ENCODE results near the gene TTC9. TPM values are rescaled to one million over a fixed set of nuclear protein-coding genes. Genes with fewer than 3 reads are reported as not detected.

The TTC9 gene
- total RNA-seq, 1 donor from 2014 or later, result 14.9 TPM

- TF ChIP-seq CTCF (conservative IDR thresholded peaks at IDR 0.05), result no peak
- H3K4me3 Mint-ChIP-seq, result no peak overlapping the region
- no peaks in the 10 kb centered on the region for H3K9me3 Mint-ChIP-seq
- H3K36me3 Mint-ChIP-seq, result no peaks in the 10 kb centered on the region
- no peaks in the 10 kb centered on the region for H3K27me3 Mint-ChIP-seq
- peak overlapping the region; percentile 27 for H3K27ac Mint-ChIP-seq
- peaks cover 6% of the 10 kb centered on the region for H3K4me1 Mint-ChIP-seq (ENCODE audit: unreplicated experiment)
- DNase-seq (ENCODE audit: extremely low spot score, unreplicated experiment), result no peak
Measured at GRCh38 chr14:70683983-70684382, 42.3 kb downstream of the TTC9 start.

- H3K4me3 Mint-ChIP-seq, result no peak overlapping the region
- no peaks in the 10 kb centered on the region for H3K27me3 Mint-ChIP-seq
- no peak overlapping the region for H3K27ac Mint-ChIP-seq
- H3K36me3 Mint-ChIP-seq, result no peaks in the 10 kb centered on the region
- no peak for DNase-seq (ENCODE audit: extremely low spot score, unreplicated experiment)
- TF ChIP-seq CTCF (conservative IDR thresholded peaks at IDR 0.05), result no peak
- peaks cover 6% of the 10 kb centered on the region for H3K4me1 Mint-ChIP-seq (ENCODE audit: unreplicated experiment)
- no peaks in the 10 kb centered on the region for H3K9me3 Mint-ChIP-seq
Measured at GRCh38 chr14:70685474-70686197, 43.9 kb downstream of the TTC9 start.

- Mint-ChIP-seq H3K36me3 (no peaks in the 10 kb centered on the region), H3K4me3 (no peak overlapping the region), H3K4me1 (ENCODE audit: unreplicated experiment) (no peaks in the 10 kb centered on the region), H3K9me3 (no peaks in the 10 kb centered on the region), H3K27ac (peak overlapping the region; percentile 94), H3K27me3 (no peaks in the 10 kb centered on the region)
- DNase-seq (ENCODE audit: extremely low spot score, unreplicated experiment), result no peak
- TF ChIP-seq CTCF (conservative IDR thresholded peaks at IDR 0.05), result no peak
Measured at GRCh38 chr14:70692210-70692609, 50.5 kb downstream of the TTC9 start.

GRCh38 chr14:70696026-70696425 lies 54.3 kb downstream of the TTC9 start:
- DNase-seq (ENCODE audit: extremely low spot score, unreplicated experiment), result no peak
- Mint-ChIP-seq H3K27ac (no peak overlapping the region), H3K36me3 (no peaks in the 10 kb centered on the region), H3K4me1 (ENCODE audit: unreplicated experiment) (no peaks in the 10 kb centered on the region), H3K27me3 (no peaks in the 10 kb centered on the region), H3K9me3 (no peaks in the 10 kb centered on the region), H3K4me3 (no peak overlapping the region)
- TF ChIP-seq CTCF (conservative IDR thresholded peaks at IDR 0.05), result no peak

- H3K4me3 Mint-ChIP-seq, result peak overlapping the region; percentile 27
- TF ChIP-seq CTCF (conservative IDR thresholded peaks at IDR 0.05), result no peak
- peak overlapping the region; percentile 67 for H3K27ac Mint-ChIP-seq
- no peak for DNase-seq (ENCODE audit: extremely low spot score, unreplicated experiment)
- H3K36me3 Mint-ChIP-seq, result no peaks in the 10 kb centered on the region
- H3K27me3 Mint-ChIP-seq, result no peaks in the 10 kb centered on the region
- no peaks in the 10 kb centered on the region for H3K9me3 Mint-ChIP-seq
- no peaks in the 10 kb centered on the region for H3K4me1 Mint-ChIP-seq (ENCODE audit: unreplicated experiment)
Measured at GRCh38 chr14:70697701-70698100, 56.0 kb downstream of the TTC9 start.
